NCI-H774 (cell line): Measurements from ENCODE around the gene C16orf74.
A peak's percentile ranks its signal among the peaks of the same experiment; 100 is the strongest.

ENCODE experiments used
- DNase-seq: peaks from one replicate; lab custom pipeline; 2025; lab: John Stamatoyannopoulos, UW

C16orf74 gene

DNA sequence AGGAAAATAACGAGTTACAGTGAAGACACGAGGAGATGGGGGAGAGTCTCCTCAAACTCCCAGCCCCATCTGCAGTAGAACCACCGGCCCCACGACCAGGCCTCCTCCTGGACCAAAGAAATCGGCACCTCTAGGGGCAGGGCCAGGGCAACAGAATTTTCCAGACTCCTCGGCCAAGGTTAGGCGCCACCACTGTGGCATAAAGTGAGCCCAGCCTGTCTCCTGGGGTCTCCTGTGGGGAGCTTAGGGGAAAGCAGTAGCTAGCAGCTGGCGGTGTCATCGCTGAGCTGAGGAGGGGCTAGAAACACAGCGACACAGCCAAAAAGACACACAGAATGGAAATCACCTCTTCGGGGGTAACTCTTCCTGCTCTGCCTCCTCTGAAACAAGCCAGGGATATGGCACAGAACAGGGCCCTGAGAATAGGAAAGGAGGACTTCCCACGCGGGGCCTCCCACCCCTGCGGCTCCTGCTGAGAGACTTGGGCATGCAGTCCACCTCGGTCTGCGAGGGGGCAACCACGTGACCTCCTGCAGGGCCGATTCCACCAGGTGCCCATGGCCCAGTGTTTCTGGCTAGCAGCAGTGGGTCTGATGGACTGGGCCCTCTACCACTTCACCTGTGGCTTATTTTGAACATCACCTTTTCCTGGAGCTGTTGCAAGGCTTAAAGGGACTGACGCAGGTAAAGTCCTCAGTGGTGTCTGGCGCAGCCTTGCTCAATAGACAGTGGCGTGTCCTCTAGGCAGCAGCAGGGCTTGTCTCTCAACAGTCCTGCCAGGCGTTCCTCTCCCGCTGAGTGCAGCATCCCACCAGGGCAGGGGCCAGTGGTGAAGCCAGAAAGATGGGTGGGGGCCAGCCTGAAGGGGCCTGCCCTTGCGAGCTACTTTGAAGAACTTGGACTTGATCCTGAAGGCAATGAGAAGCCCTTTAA lies 55.4 kb downstream of the C16orf74 start:
- no peak for DNase-seq

- peak; percentile 46 for DNase-seq
Measured at GRCh38 chr16:85690469-85691064, 60.3 kb downstream of the C16orf74 start.

- DNase-seq = no peak
Measured at GRCh38 chr16:85689950-85690320, 61.0 kb downstream of the C16orf74 start.

DNA sequence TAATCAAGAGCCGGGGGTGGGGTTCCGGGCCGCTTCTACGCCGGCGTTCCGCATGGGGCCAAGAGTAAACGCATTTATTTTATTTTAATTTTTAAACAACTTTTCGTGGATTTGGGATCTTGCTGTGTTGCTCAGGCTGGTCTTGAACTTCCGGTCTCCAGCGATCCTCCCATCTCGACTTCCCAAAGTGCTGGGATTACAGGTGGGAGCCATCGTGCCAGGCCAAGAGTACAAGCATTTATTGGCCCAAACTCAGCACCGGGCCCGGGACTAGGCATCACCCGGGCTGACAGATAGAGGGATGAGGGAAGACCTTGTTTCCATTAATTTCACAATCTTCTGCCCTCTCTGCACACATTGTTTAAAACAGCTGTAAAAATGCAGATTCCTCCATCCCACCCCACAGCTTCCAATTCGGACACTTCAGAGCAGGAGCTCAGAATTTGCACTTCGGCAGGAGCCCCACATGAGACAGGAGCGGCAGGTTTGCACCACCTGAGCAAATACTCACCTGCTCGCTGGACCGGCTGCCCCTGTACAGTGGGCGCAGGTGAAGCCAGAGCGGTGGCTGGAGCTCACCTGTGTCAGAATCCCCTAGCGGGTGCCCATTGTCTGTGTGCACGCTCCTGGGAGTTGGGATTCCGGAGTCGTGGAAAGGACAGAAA lies 61.5 kb downstream of the C16orf74 start:
- peak; percentile 33 for DNase-seq

DNA sequence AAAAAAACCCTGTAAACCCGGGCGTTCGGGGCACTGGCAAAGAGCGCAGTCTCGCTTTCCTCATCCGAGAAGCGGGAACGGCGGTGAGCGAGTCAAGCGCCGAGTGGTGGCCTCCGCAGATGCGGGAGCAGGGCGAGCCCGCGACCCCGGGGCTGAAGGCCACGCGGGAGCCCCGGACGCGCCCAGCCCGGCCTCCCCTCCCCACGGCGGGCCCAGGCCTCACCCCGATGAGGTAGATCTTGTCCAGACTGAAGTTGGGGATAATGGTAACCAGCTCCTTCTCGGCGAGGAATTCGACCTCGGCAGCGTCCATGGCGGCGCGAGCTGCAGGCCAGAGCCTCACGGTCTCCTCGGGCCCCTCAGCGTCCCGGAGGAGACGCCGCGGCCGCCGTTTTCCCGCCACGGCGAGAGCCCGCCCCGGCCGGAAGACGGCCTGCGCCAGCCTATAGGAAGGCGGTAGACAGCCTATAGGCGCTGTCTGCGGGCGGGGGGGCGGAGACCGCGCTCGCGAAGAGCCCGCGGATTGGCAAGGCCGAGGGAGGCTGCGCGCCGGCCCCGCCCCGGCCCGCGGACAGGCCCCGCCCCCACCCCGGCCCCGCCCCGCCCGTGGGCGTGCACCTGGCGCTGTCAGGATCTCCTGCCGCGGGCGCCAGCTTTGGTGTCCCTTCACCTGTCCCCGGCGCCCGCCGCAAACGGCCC lies 62.2 kb downstream of the C16orf74 start, which contains the start of gene GINS2:
TSS of gene GINS2 (minus strand) at position 369 of the 699 bp plus-strand sequence. CDS start at position 313, 56 bp downstream.
- DNase-seq = peak; percentile 81

- no peak for DNase-seq
Measured at GRCh38 chr16:85687651-85688471, 63.0 kb downstream of the C16orf74 start.

DNA sequence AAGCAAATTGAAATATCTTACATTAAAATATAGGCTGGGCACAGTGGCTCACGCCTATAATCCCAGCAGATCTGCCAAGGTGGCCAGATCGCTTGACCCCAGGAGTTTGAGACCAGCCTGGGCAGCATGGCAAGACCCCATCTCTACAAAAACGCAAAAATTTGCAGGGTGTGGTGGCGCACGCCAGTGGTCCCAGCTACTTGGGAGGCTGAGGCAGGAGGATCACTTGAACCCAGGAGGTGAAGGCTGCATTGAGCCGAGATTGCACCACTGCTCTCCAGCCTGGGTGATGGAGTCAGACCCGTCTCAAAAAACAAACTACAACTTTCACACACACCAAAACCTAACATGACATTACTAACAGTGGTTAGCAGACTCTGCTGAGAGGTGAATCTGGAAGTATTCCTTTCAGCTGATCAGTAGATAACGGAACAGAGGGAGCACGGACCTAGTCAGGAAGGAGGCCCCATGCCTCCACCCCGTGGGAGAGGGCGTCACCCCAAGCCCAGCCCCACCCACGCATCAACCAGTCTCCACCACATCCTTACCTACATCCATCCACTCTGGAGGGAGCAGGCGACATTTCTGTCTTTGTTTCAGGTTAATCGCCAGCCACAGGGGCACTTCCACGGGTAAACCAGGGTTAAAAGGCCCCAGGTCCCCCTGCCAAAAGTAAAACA lies 63.8 kb downstream of the C16orf74 start:
- DNase-seq = no peak

DNA sequence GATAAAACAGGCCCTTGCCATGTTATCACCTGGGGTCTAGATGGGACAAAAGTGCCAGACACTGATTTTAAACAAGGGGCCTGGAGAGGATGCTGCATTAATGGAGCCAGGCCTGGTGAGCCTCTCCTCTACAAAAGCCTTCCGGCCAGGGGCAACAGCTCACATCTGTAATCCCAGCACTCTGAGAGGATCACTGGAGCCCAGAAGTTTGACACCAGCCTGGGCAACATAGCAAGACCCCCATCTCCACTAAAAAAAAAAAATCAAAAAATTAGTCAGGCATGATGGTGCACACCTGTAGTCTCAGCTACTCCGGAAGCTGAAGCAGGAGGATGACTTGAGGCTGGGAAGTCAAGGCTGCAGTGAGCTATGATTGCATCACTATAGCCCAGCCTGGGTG lies 65.6 kb downstream of the C16orf74 start:
- no peak for DNase-seq

DNA sequence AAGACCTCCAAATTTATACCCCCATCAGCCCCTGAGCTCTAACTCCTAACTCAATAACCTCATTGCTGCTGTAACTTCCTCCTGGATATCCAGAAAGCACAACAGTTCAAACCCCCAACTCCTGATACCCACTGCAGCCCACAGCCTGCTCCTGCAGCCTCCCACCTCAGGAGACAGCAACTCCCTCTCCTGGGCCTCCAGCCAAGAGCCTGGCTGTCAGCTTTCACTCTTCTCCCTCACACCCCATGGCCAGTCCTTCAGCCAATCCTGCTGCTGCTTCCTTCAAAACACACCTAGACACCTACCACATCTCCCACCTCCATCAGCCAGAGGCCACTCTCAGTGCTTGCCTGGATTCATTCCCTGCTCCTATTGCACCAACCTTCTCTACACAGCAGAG lies 67.5 kb downstream of the C16orf74 start:
- no peak for DNase-seq

DNA sequence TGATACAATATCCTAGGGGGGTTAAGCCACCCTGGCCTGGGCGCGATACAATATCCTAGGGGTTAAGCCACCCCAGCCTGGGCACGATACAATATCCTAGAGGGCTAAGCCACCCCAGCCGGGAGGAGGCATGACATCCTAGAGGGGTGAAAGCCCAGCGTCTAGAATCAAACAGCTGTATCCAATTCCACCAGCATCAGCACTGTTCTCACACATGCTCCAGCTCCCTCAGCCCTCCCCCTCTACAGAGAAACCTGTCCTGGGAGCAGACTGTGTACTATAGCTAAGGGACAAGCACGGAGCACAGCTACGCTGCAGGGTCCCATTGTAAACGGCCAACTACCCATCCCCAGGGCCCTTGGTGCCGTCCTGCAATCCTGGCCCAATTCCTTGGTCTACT lies 68.4 kb downstream of the C16orf74 start:
- DNase-seq = no peak

GRCh38 chr16:85681255-85681654 lies 69.6 kb downstream of the C16orf74 start:
- peak; percentile 23 for DNase-seq

DNA sequence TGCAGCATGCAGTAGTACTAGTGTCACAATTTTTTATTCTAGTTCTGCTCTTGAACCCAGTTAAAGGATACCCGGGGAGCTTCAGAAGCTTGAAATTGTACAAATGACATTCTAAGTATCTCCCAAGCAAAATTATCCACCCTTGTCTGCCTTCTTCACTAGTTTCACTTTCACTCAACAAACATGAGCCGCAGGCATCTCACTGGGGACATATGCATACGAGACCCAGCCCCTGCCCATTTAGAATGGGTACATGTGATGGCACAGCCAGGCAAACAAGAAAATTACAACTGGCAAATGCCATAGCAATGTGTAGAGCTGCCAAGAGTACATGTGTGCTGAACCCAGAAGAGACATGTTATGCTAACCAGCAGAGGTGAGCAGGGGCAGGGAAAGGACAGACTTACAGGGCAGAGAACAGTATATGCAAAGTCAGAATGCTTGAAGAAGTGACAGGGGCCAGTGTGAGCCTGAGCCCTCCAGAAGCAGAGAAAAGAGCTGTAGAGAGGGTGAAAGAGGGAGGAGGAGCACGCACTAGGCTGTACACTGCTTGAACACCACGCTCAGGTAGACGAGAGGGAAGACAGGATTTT lies 70.4 kb downstream of the C16orf74 start:
- DNase-seq = no peak

GRCh38 chr16:85679870-85680269 lies 71.0 kb downstream of the C16orf74 start:
- DNase-seq = no peak

DNA sequence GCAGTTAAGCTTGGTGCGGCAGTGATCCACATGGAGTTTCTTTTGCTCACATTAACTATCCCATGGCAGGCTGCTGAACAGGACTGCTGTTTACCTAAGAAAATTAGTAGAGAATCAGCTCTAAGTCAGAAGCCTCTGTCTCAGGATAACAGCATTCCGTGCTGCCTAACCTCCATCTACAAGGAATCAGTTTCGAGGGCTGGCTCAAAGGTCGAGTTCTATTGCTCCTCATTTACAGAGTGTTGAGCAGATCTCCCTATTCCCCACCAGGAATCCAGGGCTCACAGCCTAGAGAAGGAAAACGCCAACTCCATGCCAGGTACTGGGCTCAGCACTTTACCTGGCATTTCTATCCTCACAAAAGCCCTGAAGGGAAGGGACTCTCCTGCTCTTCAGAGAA lies 72.1 kb downstream of the C16orf74 start:
- no peak for DNase-seq

GRCh38 chr16:85678016-85678415 lies 72.9 kb downstream of the C16orf74 start:
- DNase-seq = no peak

GRCh38 chr16:85677383-85677967 lies 73.4 kb downstream of the C16orf74 start:
- DNase-seq = no peak

DNA sequence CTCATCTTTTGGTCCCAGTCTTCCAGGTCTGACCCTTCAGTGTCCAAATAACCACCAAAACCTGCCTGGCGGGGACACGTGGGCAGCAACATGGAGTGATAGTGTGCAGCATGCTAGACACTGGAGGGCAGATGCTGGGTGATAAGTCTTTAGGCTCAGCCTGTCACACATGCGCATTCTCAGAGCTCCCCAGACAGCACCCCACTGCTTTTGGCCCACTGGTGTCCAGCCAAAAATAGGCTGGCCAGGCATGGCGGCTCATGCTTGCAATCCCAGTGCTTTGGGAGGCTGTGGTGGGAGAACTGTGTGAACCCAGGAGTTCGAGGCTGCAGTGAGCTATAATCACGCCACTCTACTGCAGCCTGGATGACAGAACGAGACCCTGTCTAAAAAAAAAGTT lies 74.4 kb downstream of the C16orf74 start:
- no peak for DNase-seq

- no peak for DNase-seq
Measured at GRCh38 chr16:85675251-85675874, 75.5 kb downstream of the C16orf74 start.

GRCh38 chr16:85674828-85675227 lies 76.1 kb downstream of the C16orf74 start:
- no peak for DNase-seq

DNA sequence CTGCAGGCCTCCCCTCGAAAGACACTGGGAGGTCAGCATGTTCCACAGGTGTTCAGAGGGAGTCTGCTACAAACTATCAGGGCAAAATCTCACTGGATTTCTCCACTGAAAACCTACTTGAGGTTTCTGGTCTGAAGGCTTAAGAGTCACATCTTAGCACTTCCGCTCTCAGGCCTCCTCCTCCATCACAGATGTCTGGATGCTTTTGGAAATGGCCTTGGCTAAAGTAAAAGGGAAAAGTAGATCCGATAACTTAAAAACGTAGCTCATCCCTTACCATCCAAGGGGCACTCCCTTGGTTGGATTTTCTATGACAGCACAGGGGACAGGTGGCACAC lies 76.5 kb downstream of the C16orf74 start:
- DNase-seq = no peak
